Activated T-cell treated with anti-CD3 and anti-CD28 coated beads for 1 hour (primary cell): ENCODE measurements around the gene RNF180.
"Not testable (repeated sequence)": the region's sequence is repeated elsewhere in the genome, so short reads cannot be mapped to it uniquely, and the experiment has no call there.

Source experiments
- DNase-seq: peaks from one replicate; pipeline ENCODE4 v3.0.0-alpha.2; 2020; ENCODE audit warnings: low read depth

Gene RNF180

GRCh38 chr5:64180661-64181343 lies 15.2 kb downstream of the RNF180 start:
- DNase-seq = no peak

GRCh38 chr5:64181440-64181839 lies 15.8 kb downstream of the RNF180 start:
- no peak for DNase-seq

- DNase-seq = no peak
Observed at GRCh38 chr5:64183956-64184355, 18.3 kb downstream of the RNF180 start.

DNA sequence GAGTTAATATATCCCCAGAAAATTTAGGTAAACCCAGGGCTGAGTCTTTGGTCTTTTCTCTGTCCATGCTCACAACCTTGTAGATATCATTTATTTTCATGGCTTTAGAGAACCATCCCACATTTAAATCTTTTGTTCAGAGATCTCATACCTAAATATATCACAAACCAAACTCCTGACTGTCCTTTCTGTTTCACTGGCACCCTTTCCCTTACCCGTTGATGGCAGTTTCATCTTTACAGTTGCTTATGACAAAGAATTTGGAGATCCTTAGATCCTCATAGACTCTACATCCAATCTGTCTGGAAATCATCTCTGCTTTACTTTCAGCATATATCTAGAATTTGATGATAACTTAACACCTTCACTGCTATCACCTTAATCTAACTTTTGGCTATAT lies 19.2 kb downstream of the RNF180 start:
- no peak for DNase-seq

- DNase-seq = no peak
Observed at GRCh38 chr5:64188776-64189175, 23.1 kb downstream of the RNF180 start.

- no peak for DNase-seq
Observed at GRCh38 chr5:64190562-64191306, 25.1 kb downstream of the RNF180 start.

DNA sequence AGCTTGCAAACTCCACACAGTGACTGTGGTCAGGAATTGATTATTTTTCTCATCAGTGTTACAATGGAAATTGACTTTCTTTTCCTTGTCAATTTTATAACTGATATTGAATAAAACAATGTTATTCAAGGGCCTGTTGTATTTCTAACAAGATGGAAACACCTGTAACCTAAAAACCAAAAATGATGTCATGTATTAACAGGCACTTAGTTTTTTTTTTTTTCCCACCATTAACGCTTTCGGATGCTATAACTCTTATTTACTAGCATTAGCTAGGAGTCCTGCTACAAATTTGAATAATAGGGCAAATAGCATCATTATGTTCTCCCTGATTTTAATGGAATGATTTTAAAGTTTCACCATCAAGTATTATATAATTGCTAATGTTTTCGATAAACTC lies 30.3 kb downstream of the RNF180 start:
- no peak for DNase-seq

DNA sequence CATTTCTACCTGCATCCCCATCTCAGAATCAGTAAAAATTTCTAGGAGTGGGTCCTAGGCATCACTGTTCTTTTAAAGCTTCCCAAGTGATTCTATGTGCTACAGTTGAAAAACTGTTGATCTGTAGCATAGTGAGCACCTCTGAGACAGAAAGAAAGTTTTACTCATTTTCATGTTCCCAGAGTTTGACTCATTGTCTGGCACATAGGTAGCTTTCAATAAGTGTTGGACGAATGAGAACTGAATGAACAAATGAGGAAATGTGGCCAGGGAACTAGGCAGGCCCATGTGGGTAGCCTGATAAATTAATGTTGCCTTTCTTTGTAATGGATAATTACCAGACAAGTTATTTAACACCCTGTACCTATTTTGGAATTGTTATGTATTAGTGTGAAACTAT lies 33.8 kb downstream of the RNF180 start:
- no peak for DNase-seq

GRCh38 chr5:64201996-64202395 lies 36.4 kb downstream of the RNF180 start:
- DNase-seq = no peak

DNA sequence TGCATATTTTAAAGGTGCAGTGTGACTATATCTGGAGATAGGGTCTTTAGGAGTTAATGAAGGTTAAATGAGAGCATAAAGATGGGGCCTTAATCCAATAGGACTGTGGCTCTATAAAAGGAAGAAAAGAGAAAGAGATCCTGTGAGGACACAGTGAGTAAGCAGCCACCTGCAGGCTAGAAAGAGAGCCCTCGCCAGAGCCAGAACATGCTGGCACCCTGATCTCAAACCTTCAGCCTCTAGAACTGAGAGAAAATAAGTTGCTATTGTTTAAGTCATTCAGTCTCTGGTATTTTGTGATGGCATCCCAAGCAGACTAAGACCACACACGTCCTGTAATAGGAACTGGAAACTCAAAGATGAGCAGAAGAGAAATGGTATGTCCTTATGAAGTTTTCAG lies 41.0 kb downstream of the RNF180 start:
- no peak for DNase-seq

DNA sequence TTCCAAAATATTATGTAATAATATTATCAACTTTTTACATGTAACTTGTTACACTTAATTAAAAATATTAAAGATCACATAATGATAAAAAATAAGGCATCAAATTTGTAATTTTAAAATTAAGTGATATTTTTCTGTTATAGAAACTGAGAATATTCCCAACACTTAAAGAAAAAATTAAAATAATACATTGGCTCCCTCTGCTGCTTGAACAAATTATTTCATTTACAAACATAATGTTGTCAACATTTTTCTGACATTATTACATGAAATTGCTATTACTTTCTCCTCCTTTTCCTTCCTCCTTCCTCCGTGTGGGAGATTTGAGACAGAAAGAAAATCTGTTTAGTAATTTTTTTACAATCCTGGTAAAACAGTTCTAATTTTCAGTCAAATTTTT lies 42.3 kb downstream of the RNF180 start:
- no peak for DNase-seq

DNA sequence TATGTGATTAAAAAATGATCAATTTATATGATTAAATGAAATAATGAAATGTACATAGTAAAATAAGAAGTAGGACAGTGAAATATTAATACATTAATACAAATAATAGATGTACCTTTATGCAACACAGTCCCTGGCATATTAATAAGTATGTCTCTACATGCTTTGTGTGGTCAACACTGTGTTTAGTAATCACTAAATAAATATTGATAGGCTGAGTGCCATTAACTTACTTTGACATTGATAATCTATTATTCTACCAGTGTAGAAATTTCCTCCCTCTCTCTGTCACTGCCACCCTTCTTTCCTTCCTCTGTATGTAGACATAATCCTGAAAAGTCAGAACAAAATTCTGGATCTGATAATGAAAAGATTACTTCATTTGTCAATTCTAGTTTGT lies 43.7 kb downstream of the RNF180 start:
- DNase-seq = no peak

GRCh38 chr5:64210866-64211265 lies 45.2 kb downstream of the RNF180 start:
- DNase-seq = no peak

GRCh38 chr5:64213011-64213410 lies 47.4 kb downstream of the RNF180 start:
- DNase-seq = no peak

DNA sequence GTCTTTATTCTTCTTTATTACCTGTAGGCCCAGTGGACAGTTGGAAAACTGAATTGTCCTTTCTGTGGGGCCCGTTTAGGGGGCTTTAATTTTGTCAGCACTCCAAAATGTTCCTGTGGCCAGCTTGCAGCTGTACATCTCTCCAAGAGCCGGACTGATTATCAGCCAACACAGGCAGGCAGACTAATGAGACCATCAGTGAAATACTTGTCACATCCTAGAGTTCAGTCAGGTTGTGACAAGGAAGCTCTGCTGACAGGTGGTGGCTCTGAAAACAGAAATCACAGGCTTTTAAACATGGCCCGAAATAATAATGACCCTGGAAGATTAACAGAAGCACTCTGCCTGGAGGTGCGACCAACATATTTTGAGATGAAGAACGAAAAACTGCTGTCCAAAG lies 47.9 kb downstream of the RNF180 start:
- DNase-seq = no peak

- no peak for DNase-seq
Observed at GRCh38 chr5:64214132-64214531, 48.5 kb downstream of the RNF180 start.

GRCh38 chr5:64221911-64222310 lies 56.3 kb downstream of the RNF180 start:
- DNase-seq = no peak

DNA sequence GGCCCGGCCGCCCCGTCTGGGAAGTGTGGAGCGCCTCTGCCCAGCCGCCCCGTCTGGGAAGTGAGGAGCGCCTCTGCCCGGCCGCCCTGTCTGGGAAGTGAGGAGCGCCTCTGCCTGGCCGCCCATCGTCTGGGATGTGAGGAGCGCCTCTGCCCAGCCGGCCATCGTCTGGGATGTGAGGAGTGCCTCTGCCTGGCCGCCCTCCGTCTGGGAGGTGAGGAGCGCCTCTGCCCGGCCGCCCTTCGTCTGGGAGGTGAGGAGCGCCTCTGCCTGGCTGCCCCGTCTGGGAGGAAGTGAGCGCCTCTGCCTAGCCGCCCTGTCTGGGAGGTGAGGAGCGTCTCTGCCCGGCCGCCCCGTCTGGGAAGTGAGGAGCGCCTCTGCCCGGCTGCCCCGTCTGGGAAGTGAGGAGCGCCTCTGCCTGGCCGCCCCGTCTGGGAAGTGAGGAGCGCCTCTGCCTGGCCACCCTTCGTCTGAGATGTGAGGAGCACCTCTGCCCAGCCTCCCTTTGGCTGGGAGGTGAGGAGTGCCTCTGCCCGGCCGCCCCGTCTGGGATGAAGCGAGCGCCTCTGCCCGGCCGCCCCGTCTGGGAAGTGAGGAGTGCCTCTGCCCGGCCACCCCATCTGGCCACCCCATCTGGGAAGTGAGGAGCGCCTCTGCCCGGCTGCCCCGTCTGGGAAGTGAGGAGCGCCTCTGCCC lies 59.8 kb downstream of the RNF180 start:
- DNase-seq = not testable (repeated sequence)

GRCh38 chr5:64227131-64227537 lies 61.5 kb downstream of the RNF180 start:
- not testable (repeated sequence) for DNase-seq

GRCh38 chr5:64229163-64229774 lies 63.6 kb downstream of the RNF180 start:
- DNase-seq = no peak

- DNase-seq = no peak
Observed at GRCh38 chr5:64260756-64261155, 95.1 kb downstream of the RNF180 start.

DNA sequence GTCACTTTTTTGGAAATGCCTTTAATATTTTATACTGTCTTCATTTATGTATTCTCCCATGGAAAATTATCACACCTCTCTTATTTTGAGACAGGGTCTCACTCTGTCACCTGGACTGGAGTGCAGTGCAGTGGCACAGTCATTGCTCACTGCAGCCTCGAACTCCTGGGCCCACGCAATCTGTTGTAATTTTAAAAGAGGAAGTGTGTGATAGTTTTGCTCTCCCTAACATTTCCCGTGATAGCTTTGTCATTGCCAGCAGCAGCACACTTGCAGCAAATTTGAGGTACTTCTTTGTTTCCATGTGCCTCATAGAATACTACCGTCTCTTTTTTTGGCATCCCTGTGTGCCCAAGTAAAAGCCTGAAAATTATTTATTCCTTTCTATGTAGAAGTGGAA lies 103.5 kb downstream of the RNF180 start:
- DNase-seq = no peak

DNA sequence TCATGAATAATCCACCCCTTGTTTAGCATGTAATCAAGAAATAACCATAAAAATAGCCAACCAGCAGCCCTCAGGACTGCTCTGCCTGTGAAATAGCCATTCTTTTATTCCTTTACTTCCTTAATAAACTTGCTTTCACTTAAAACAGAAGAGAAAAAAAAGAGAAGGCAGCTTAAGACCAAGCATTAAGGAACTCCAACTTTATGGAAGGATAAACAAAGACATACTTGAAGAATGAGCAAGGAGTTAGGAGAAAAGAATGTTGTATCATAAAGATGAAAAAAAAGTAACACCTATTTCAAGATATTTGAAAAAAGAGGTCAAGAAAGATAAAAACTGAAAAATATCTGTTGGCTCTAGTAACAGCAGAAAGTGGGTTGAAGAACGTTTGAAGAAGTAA lies 107.6 kb downstream of the RNF180 start:
- DNase-seq = no peak
